Peyer's patch (tissue), 4 donors: ENCODE measurements around the gene SLC18A3. TPM values are rescaled to one million over a fixed set of nuclear protein-coding genes. Genes with fewer than 3 reads are reported as not detected.
A peak's percentile ranks its signal among the peaks of the same experiment; 100 is the strongest.

ENCODE experiments used
- DNase-seq, 3 donors: peaks; one replicate each; pipeline ENCODE4 v3.0.0-alpha.2; 2017 to 2019
- H3K27ac ChIP-seq, 4 donors: fragments of 200-600 bp; sonication (generic); one replicate each; pipeline ENCODE4 v1.5.1; 2016 to 2019
- H3K27me3 ChIP-seq, 2 donors: fragments of 200-600 bp; sonication (generic); one replicate each; pipeline ENCODE4 v1.5.1; 2019
- H3K36me3 ChIP-seq, 3 donors: fragments of 200-600 bp; sonication (generic); one replicate each; pipeline ENCODE4 v1.5.1; 2016 to 2019
- H3K4me1 ChIP-seq, 4 donors: fragments of 200-600 bp; sonication (generic); one replicate each; pipeline ENCODE4 v1.5.1; 2016 to 2019
- H3K4me3 ChIP-seq, 4 donors: fragments of 200-600 bp; sonication (generic); 1 replicate in 3 of 4; 2 replicates in 1 of 4; pipeline ENCODE4 v1.5.1; 2016 to 2019; ENCODE audit warnings: mild to moderate bottlenecking in 1 of 4
- H3K9me3 ChIP-seq, 4 donors: fragments of 200-600 bp; sonication (generic); one replicate each; pipeline ENCODE4 v1.5.1; 2016 to 2019; ENCODE audit warnings: mild to moderate bottlenecking in 1 of 4
- POLR2A ChIP-seq, 2 donors: fragments of 450-650 bp; IDR thresholded peaks; one replicate each; pipeline ENCODE4 v1.5.1; 2017; ENCODE audit warnings: antibody characterized with exemption in 2 of 2, mild to moderate bottlenecking in 2 of 2, moderate library complexity in 2 of 2
- total RNA-seq, 4 donors: library from RNA; depleted of rRNA; stranded (reverse); fragments of >200 nt; gene quantifications; one replicate each; pipeline ENCODE4 v1.1.0, GENCODE V29; 2016
- TF ChIP-seq, protein P1 (sequence below), 6 experiments: fragments of 450-650 bp in 4 of 6; fragments of 200-600 bp in 2 of 6; sonication (generic) in 1 of 6; IDR thresholded peaks; one replicate each; pipeline ENCODE4 v1.5.1; 2017 to 2019; ENCODE audit warnings: antibody characterized with exemption in 6 of 6, mild to moderate bottlenecking in 3 of 6, moderate library complexity in 1 of 6

The SLC18A3 gene
- total RNA-seq, 4 donors from 2014 or later = 0.47 TPM; not detected in 3

- Histone ChIP-seq H3K27ac (no peak overlapping the region), H3K27me3 (no peaks in the 10 kb centered on the region), H3K4me1 (no peaks in the 10 kb centered on the region), H3K4me3 (no peak overlapping the region), H3K36me3 (no peaks in the 10 kb centered on the region), H3K9me3 (no peaks in the 10 kb centered on the region)
- no peak for DNase-seq
- TF ChIP-seq POLR2A (IDR thresholded peaks at IDR 0.05) = no peak
- TF ChIP-seq, protein P1, sequence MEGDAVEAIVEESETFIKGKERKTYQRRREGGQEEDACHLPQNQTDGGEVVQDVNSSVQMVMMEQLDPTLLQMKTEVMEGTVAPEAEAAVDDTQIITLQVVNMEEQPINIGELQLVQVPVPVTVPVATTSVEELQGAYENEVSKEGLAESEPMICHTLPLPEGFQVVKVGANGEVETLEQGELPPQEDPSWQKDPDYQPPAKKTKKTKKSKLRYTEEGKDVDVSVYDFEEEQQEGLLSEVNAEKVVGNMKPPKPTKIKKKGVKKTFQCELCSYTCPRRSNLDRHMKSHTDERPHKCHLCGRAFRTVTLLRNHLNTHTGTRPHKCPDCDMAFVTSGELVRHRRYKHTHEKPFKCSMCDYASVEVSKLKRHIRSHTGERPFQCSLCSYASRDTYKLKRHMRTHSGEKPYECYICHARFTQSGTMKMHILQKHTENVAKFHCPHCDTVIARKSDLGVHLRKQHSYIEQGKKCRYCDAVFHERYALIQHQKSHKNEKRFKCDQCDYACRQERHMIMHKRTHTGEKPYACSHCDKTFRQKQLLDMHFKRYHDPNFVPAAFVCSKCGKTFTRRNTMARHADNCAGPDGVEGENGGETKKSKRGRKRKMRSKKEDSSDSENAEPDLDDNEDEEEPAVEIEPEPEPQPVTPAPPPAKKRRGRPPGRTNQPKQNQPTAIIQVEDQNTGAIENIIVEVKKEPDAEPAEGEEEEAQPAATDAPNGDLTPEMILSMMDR (IDR thresholded peaks at IDR 0.05) = no peak
Measured at GRCh38 chr10:49578392-49578791, 31.7 kb upstream of the SLC18A3 start.

GRCh38 chr10:49579621-49580020, 30.5 kb upstream of the SLC18A3 start:
- Histone ChIP-seq H3K4me1 (no peaks in the 10 kb centered on the region), H3K36me3 (no peaks in the 10 kb centered on the region), H3K9me3 (no peaks in the 10 kb centered on the region), H3K27me3 (no peaks in the 10 kb centered on the region), H3K27ac (no peak overlapping the region), H3K4me3 (no peak overlapping the region)
- TF ChIP-seq POLR2A (IDR thresholded peaks at IDR 0.05) = no peak
- TF ChIP-seq, protein P1 (IDR thresholded peaks at IDR 0.05) = no peak
- no peak for DNase-seq

DNA sequence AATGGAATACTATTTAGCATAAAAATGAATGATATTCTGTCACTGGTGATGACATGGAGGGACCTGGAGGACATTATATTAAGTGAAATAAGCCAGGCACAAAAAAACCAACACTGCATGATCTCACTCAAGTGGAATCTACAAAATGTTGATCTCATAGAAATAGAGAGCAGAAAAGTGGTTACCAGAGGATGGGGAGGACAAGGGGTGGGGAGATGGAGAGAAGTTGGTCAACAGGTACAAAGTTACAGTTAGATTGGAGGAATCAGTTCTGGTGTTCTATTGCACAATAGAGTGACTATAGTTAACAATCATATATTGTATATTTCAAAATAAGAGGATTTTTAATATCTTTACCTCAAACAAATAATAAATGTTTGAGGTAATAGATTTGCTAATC, 24.7 kb upstream of the SLC18A3 start:
- H3K4me1 ChIP-seq = no peaks in the 10 kb centered on the region
- H3K36me3 ChIP-seq = no peaks in the 10 kb centered on the region
- no peak for TF ChIP-seq POLR2A (IDR thresholded peaks at IDR 0.05)
- TF ChIP-seq, protein P1 (IDR thresholded peaks at IDR 0.05) = no peak
- H3K9me3 ChIP-seq = no peaks in the 10 kb centered on the region
- no peak overlapping the region for H3K27ac ChIP-seq
- H3K4me3 ChIP-seq = no peak overlapping the region
- no peak for DNase-seq
- no peaks in the 10 kb centered on the region for H3K27me3 ChIP-seq

GRCh38 chr10:49587981-49588380, 22.1 kb upstream of the SLC18A3 start:
- TF ChIP-seq POLR2A (IDR thresholded peaks at IDR 0.05) = no peak
- TF ChIP-seq, protein P1 (IDR thresholded peaks at IDR 0.05) = no peak
- Histone ChIP-seq H3K27me3 (no peaks in the 10 kb centered on the region), H3K9me3 (no peaks in the 10 kb centered on the region), H3K36me3 (no peaks in the 10 kb centered on the region), H3K4me1 (no peaks in the 10 kb centered on the region), H3K27ac (no peak overlapping the region), H3K4me3 (no peak overlapping the region)
- DNase-seq = no peak

- no peak for TF ChIP-seq POLR2A (IDR thresholded peaks at IDR 0.05)
- TF ChIP-seq, protein P1 (IDR thresholded peaks at IDR 0.05) = peak; percentile 19 to 84 (median 68)
- Histone ChIP-seq H3K9me3 (no peaks in the 10 kb centered on the region), H3K4me1 (no peaks in the 10 kb centered on the region), H3K36me3 (no peaks in the 10 kb centered on the region), H3K27ac (no peak overlapping the region), H3K27me3 (no peaks in the 10 kb centered on the region), H3K4me3 (no peak overlapping the region)
- peak in 2 of 3 donors; percentile 38 to 78 for DNase-seq
Measured at GRCh38 chr10:49592726-49593563, 17.2 kb upstream of the SLC18A3 start.
